ENCODE measurements around the gene SRPRB.

SRPRB gene

GRCh38 chr3:133851266-133851906 is 45.8 kb downstream of the SRPRB start:
- no peak for TF ChIP-seq CTCF (IDR thresholded peaks at IDR 0.05; ENCODE audit: low read depth, low read length)
- no peak for DNase-seq (ENCODE audit: low read depth, low spot score)
- in situ Hi-C loops (cut with HindIII; ENCODE audit: low sequenced_read_pairs): no loop called here
- no peak overlapping the region for H3K4me3 ChIP-seq (ENCODE audit: low read depth, low read length)

DNA sequence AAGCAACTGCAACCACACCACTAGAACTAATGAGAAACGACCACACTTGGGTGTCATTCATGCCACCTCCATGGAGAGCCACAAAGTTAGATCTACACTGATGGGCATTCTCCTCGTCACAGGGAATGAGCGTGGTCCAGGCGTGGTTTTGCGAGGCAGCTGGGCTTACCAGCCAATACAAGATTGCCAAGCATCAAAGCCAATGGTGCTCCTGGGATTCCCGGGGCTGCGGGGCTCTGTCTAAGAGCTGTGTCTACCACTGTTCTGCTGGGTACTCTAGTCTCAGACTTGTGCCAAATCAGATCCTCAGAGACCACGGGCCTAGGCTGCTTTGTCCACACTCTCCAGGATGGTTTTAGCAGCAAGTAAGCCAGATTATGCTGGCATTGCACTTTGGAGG is 46.3 kb downstream of the SRPRB start:
- TF ChIP-seq CTCF (IDR thresholded peaks at IDR 0.05; ENCODE audit: low read depth, low read length): no peak
- DNase-seq (ENCODE audit: low read depth, low spot score): no peak
- in situ Hi-C loops (cut with HindIII; ENCODE audit: low sequenced_read_pairs): no loop called here
- H3K4me3 ChIP-seq (ENCODE audit: low read depth, low read length): no peak overlapping the region

DNA sequence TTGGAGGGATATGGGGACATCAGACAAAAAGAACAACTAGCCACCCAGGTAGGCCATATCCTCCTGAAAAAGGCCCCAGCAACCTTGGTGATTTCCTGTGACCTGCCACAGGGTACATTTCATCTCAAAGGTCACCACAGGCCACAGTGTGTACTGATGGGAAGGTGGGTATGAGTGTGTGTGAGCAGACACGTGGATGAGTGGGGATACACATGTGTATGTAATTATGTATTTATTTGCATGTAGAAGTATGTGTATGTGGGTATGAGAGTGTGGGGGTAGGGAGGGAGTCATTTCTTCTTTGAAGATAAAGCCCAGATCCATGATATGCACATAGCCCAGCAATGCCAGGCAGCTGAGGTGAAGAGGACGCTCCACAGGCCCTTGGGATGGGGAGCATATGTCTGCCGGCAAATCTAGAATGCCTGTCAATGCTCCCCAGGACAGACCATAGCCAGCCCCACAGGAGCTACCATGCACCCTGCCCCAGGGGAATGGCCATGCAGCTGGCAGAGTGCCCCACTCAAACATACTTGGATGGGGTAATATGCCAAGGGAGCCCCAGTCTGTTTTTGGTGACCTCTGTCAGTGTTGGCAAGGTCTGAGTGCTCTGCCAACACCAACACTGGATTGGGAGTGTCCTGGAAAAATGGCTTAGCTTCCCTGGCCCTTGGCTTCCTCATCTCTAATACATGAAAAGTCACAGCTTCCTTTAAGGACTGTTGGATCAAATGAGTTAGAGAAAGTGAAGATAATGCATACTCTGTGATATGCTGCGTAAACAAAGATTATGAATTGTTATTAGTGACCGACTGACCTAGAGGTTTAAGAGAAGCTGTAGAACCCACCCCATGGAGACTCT is 47.7 kb downstream of the SRPRB start:
- in situ Hi-C loops (cut with HindIII; ENCODE audit: low sequenced_read_pairs): no loop called here
- DNase-seq (ENCODE audit: low read depth, low spot score): no peak
- no peak for TF ChIP-seq CTCF (IDR thresholded peaks at IDR 0.05; ENCODE audit: low read depth, low read length)
- no peak overlapping the region for H3K4me3 ChIP-seq (ENCODE audit: low read depth, low read length)

GRCh38 chr3:133853925-133854227 is 48.3 kb downstream of the SRPRB start:
- in situ Hi-C loops (cut with HindIII; ENCODE audit: low sequenced_read_pairs): no loop called here
- TF ChIP-seq CTCF (IDR thresholded peaks at IDR 0.05; ENCODE audit: low read depth, low read length): no peak
- DNase-seq (ENCODE audit: low read depth, low spot score): no peak
- H3K4me3 ChIP-seq (ENCODE audit: low read depth, low read length): no peak overlapping the region

GRCh38 chr3:133854264-133855001 is 48.8 kb downstream of the SRPRB start:
- H3K4me3 ChIP-seq (ENCODE audit: low read depth, low read length): no peak overlapping the region
- DNase-seq (ENCODE audit: low read depth, low spot score): no peak
- TF ChIP-seq CTCF (IDR thresholded peaks at IDR 0.05; ENCODE audit: low read depth, low read length): no peak
- in situ Hi-C loops (cut with HindIII; ENCODE audit: low sequenced_read_pairs): no loop called here

GRCh38 chr3:133855002-133855370 is 49.4 kb downstream of the SRPRB start:
- DNase-seq (ENCODE audit: low read depth, low spot score): no peak

More at GRCh38 chr3:133855002-133855370, 49.4 kb downstream of the SRPRB start:
- H3K4me3 ChIP-seq (ENCODE audit: low read depth, low read length): no peak overlapping the region
- no peak for TF ChIP-seq CTCF (IDR thresholded peaks at IDR 0.05; ENCODE audit: low read depth, low read length)
- in situ Hi-C loops (cut with HindIII; ENCODE audit: low sequenced_read_pairs): no loop called here

All from astrocyte of the spinal cord (primary cell).